ENCODE results near the gene GPR37L1.
"Not testable (repeated sequence)": the region's sequence is repeated elsewhere in the genome, so short reads cannot be mapped to it uniquely, and the experiment has no call there.

GPR37L1 gene

GRCh38 chr1:202133496-202133895 is 10.8 kb downstream of the GPR37L1 start:
- DNase-seq, result no peak

GRCh38 chr1:202133989-202134388 is 11.3 kb downstream of the GPR37L1 start:
- DNase-seq, result no peak

- DNase-seq, result no peak
These were observed 12.0 kb downstream of the GPR37L1 start for GRCh38 chr1:202134645-202135172.

GRCh38 chr1:202135221-202135721 is 12.6 kb downstream of the GPR37L1 start:
- peak; percentile 42 for DNase-seq

- DNase-seq, result no peak
These were observed 18.1 kb downstream of the GPR37L1 start for GRCh38 chr1:202140833-202141232.

GRCh38 chr1:202141468-202141867 is 18.8 kb downstream of the GPR37L1 start:
- not testable (repeated sequence) for DNase-seq

GRCh38 chr1:202143011-202143767 is 20.5 kb downstream of the GPR37L1 start:
- DNase-seq, result no peak

- peak; percentile 34 for DNase-seq
These were observed 21.2 kb downstream of the GPR37L1 start for GRCh38 chr1:202143768-202144401.

- DNase-seq, result peak; percentile 77
These were observed 21.8 kb downstream of the GPR37L1 start, which contains the start of gene ARL8A for GRCh38 chr1:202144402-202145067. Gene ARL8A (minus strand): TSS chr1:202144737. CDS start chr1:202144572, 165 bp downstream.

GRCh38 chr1:202145068-202145743 is 22.5 kb downstream of the GPR37L1 start:
- no peak for DNase-seq

- not testable (repeated sequence) for DNase-seq
These were observed 23.0 kb downstream of the GPR37L1 start for GRCh38 chr1:202145744-202146140.

GRCh38 chr1:202146279-202146678 is 23.6 kb downstream of the GPR37L1 start:
- no peak for DNase-seq

GRCh38 chr1:202146993-202147392 is 24.3 kb downstream of the GPR37L1 start:
- DNase-seq, result no peak

GRCh38 chr1:202148391-202148790 is 25.7 kb downstream of the GPR37L1 start:
- DNase-seq, result no peak

- DNase-seq, result no peak
These were observed 26.8 kb downstream of the GPR37L1 start for GRCh38 chr1:202149566-202149965.

GRCh38 chr1:202150187-202150586 is 27.5 kb downstream of the GPR37L1 start:
- no peak for DNase-seq

GRCh38 chr1:202150602-202151001 is 27.9 kb downstream of the GPR37L1 start:
- DNase-seq, result no peak

GRCh38 chr1:202151045-202151444 is 28.3 kb downstream of the GPR37L1 start:
- DNase-seq, result no peak

GRCh38 chr1:202152399-202152798 is 29.7 kb downstream of the GPR37L1 start:
- DNase-seq, result no peak

- no peak for DNase-seq
These were observed 30.6 kb downstream of the GPR37L1 start for GRCh38 chr1:202153284-202153683.

- DNase-seq, result no peak
These were observed 31.5 kb downstream of the GPR37L1 start for GRCh38 chr1:202154148-202154765.

GRCh38 chr1:202154766-202155477 is 32.2 kb downstream of the GPR37L1 start:
- peak; percentile 42 for DNase-seq
